DND-41 (cell line): ENCODE data around the gene RNPEPL1.
"Not testable (repeated sequence)": the region's sequence is repeated elsewhere in the genome, so short reads cannot be mapped to it uniquely, and the experiment has no call there.

Experiments used
- ATAC-seq: fragments of 200-7000 bp; cut with Tn5 transposase; 3 replicates; pipeline ENCODE4 v1.9.1; 2021; ENCODE audit warnings: low read depth; ENCODE audit not compliant: insufficient read depth
- DNase-seq: peaks from one replicate; pipeline ENCODE4 v3.0.0-alpha.2; 2020
- H2AFZ ChIP-seq: 2 replicates; pipeline ENCODE4 v1.6.0; 2012; ENCODE audit warnings: low read depth, low read length
- H3K27ac ChIP-seq: 2 replicates; pipeline ENCODE4 v1.5.1; 2012; ENCODE audit warnings: low read length, inconsistent platforms
- H3K27me3 ChIP-seq: fragments of 200-600 bp; sonication (generic); 2 replicates; pipeline ENCODE4 v1.6.0; 2012; ENCODE audit warnings: low read length, mild to moderate bottlenecking, inconsistent platforms; ENCODE audit not compliant: insufficient read depth, poor library complexity
- H3K36me3 ChIP-seq: 2 replicates; pipeline ENCODE4 v1.5.1; 2012; ENCODE audit warnings: low read length, inconsistent platforms; ENCODE audit not compliant: insufficient read depth
- H3K4me1 ChIP-seq: 2 replicates; pipeline ENCODE4 v1.5.1; 2012; ENCODE audit warnings: mild to moderate bottlenecking, low read length; ENCODE audit not compliant: insufficient read depth
- H3K4me2 ChIP-seq: 2 replicates; pipeline ENCODE4 v1.6.0; 2012; ENCODE audit warnings: mild to moderate bottlenecking, moderate library complexity, low read length, inconsistent platforms; ENCODE audit not compliant: insufficient read depth
- H3K4me3 ChIP-seq, 2 experiments: fragments of 200-600 bp in 1 of 2; shearing (Covaris generic) in 1 of 2; 2 replicates each; pipeline ENCODE4 v1.5.1; 2012 to 2016; ENCODE audit warnings: inconsistent platforms in 2 of 2, low read length in 2 of 2, mild to moderate bottlenecking in 2 of 2, low read depth in 1 of 2, moderate library complexity in 1 of 2
- H3K79me2 ChIP-seq: 2 replicates; pipeline ENCODE4 v1.6.0; 2012; ENCODE audit warnings: low read length, inconsistent platforms; ENCODE audit not compliant: insufficient read depth
- H3K9ac ChIP-seq: 2 replicates; pipeline ENCODE4 v1.6.0; 2012; ENCODE audit warnings: low read depth, mild to moderate bottlenecking, inconsistent platforms, low read length, moderate library complexity
- H3K9me3 ChIP-seq: 2 replicates; pipeline ENCODE4 v1.5.1; 2012; ENCODE audit warnings: low read length, moderate library complexity, mild to moderate bottlenecking, inconsistent platforms; ENCODE audit not compliant: insufficient read depth, severe bottlenecking
- H4K20me1 ChIP-seq: 2 replicates; pipeline ENCODE4 v1.6.0; 2012; ENCODE audit warnings: low read length; ENCODE audit not compliant: insufficient read depth
- EZH2 ChIP-seq: IDR thresholded peaks from 3 replicates; pipeline ENCODE4 v1.6.1; 2012; ENCODE audit warnings: borderline replicate concordance, low read depth, mild to moderate bottlenecking, moderate library complexity, low read length, inconsistent platforms; ENCODE audit not compliant: severe bottlenecking
- TF ChIP-seq, protein P1 (sequence below): IDR thresholded peaks from 2 replicates; pipeline ENCODE4 v1.5.1; 2012; ENCODE audit warnings: borderline replicate concordance, low read length, moderate library complexity, mild to moderate bottlenecking; ENCODE audit not compliant: poor library complexity, severe bottlenecking; ENCODE audit errors: extremely low read depth

RNPEPL1 gene

DNA sequence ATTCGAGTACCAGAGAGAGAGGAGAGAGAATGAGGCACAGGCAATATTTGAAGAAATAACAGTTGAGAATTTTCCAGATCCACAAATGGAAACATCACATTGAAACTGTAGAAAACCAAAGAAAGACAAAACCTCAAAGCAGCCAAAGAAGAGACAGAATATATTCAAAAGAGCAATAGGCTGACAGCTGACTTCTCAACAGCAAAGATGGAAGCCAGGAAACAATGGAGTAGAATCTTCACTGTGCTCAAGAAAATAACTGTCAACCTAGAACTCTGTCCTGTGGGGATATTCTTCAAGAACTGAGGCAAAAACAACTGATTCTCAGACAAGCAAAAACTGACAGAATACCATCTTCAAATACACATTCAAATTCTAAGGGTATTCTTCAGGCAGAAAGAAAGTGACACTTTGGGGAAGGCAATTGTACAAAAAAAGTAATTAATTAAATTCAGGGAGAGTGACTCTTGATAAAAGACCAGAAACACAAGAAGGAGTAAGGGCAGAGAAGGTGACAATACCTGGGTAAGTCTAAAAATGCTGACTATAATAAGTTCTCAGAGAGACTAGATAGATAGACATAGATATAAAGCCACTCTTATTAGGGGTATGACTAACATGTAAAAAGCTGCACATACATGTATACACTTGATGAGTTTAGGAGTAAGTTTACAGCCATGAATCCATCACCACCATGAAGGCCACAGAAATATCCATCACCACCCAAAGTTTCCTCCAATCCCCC, 36.1 kb upstream of the RNPEPL1 start:
- Histone ChIP-seq H4K20me1 (no peaks in the 10 kb centered on the region), H3K9me3 (peaks cover 37% of the 10 kb centered on the region)
- ATAC-seq: no peak

DNA sequence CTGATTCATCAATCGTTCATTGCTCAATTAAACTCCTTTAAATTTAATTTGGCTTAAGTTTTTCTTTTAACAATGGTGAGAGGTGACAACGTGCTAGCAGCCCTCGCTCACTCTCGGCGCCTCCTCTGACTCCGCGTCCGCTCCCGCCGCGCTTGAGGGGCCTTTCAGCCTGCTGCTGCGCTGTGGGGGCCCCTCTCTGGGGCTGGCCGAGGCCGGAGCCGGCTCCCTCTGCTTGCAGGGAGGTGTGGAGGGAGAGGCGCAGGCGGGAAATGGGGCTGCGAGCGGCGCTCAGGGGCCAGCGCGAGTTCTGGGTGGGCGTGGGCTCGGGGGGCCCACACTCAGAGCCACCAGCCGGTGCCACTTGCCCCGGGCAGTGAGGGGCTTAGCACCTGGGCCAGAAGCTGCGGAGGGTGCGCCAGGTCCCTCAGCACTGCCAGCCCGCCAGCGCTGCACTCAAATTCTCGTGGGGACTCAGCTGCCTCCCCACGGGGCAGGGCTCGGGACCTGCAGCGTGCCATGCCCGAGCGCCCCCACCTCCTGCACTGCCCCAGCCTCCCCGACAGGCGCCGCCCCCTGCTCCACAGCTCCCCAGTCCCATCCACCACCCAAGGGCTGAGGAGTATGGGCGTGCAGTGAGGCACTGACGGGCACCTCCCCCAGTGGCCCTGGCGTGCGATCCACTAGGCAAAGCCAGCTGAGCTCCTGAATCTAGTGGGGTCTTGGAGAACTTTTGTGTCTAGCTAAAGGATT, 30.1 kb upstream of the RNPEPL1 start:
- no peaks in the 10 kb centered on the region for H3K27me3 ChIP-seq
- peaks cover 54% of the 10 kb centered on the region for H3K36me3 ChIP-seq
- H3K4me1 ChIP-seq: no peaks in the 10 kb centered on the region
- ATAC-seq (no peak), DNase-seq (no peak)
- peaks cover 5% of the 10 kb centered on the region; the same call in 1 of the 2 replicates for H3K79me2 ChIP-seq
- H3K4me2 ChIP-seq: no peak overlapping the region
- TF ChIP-seq, protein P1, sequence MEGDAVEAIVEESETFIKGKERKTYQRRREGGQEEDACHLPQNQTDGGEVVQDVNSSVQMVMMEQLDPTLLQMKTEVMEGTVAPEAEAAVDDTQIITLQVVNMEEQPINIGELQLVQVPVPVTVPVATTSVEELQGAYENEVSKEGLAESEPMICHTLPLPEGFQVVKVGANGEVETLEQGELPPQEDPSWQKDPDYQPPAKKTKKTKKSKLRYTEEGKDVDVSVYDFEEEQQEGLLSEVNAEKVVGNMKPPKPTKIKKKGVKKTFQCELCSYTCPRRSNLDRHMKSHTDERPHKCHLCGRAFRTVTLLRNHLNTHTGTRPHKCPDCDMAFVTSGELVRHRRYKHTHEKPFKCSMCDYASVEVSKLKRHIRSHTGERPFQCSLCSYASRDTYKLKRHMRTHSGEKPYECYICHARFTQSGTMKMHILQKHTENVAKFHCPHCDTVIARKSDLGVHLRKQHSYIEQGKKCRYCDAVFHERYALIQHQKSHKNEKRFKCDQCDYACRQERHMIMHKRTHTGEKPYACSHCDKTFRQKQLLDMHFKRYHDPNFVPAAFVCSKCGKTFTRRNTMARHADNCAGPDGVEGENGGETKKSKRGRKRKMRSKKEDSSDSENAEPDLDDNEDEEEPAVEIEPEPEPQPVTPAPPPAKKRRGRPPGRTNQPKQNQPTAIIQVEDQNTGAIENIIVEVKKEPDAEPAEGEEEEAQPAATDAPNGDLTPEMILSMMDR: no peak
- no peak for TF ChIP-seq EZH2
- H4K20me1 ChIP-seq: no peaks in the 10 kb centered on the region
- no peak overlapping the region for H3K4me3 ChIP-seq
- H2AFZ ChIP-seq: no peak overlapping the region
- H3K9me3 ChIP-seq: peaks cover 4% of the 10 kb centered on the region
- H3K27ac ChIP-seq: no peak overlapping the region
- H3K9ac ChIP-seq: no peak overlapping the region

More for the DNA sequence above, 36.1 kb upstream of the RNPEPL1 start:
- H2AFZ ChIP-seq: no peak overlapping the region
- H3K27me3 ChIP-seq: no peaks in the 10 kb centered on the region
- no peaks in the 10 kb centered on the region for H3K4me1 ChIP-seq
- H3K4me2 ChIP-seq: no peak overlapping the region
- no peak overlapping the region for H3K9ac ChIP-seq
- no peak for DNase-seq
- no peak overlapping the region for H3K27ac ChIP-seq
- peaks cover 64% of the 10 kb centered on the region for H3K36me3 ChIP-seq
- no peak overlapping the region for H3K4me3 ChIP-seq
- TF ChIP-seq, protein P1: no peak
- TF ChIP-seq EZH2: no peak
- H3K79me2 ChIP-seq: no peaks in the 10 kb centered on the region

DNA sequence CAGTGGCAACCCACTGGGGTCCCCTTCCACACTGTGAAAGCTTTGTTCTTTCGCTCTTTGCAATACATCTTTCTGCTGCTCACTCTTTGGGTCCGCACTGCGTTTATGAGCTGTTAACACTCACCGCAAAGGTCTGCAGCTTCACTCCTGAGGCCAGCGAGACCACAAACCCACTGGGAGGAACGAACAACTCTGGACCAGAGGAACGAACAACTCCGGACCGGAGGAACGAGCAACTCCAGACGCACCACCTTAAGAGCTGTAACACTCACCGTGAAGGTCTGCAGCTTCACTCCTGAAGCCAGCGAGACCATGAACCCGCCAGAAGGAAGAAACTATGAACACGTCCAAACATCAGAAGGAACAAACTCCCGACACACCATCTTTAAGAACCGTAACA, 29.2 kb upstream of the RNPEPL1 start:
- DNase-seq, H3K9ac ChIP-seq, H2AFZ ChIP-seq, ATAC-seq, H3K27me3 ChIP-seq, H3K79me2 ChIP-seq, H4K20me1 ChIP-seq, H3K4me2 ChIP-seq, H3K4me3 ChIP-seq, H3K27ac ChIP-seq, H3K9me3 ChIP-seq, H3K4me1 ChIP-seq: not testable (repeated sequence)
- peaks cover 48% of the 10 kb centered on the region for H3K36me3 ChIP-seq

DNA sequence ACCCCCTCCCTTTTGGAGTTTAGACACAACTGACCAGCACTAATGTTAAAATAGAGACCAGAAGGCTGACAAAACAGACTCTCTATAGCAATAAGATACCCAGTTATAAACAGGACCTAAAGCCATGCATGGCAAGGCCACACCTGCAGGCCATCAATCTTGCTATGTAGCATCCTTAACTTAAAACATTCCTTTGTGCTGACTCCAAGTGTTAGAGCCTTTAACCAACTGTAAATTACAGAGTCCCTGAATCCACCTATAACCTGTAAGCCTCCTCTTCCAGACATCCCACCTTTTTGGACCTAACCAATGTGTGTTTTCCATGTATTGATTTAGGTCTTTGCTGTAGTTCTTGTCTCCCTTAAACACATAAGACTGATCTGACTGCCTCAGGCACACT, 28.4 kb upstream of the RNPEPL1 start:
- no peaks in the 10 kb centered on the region for H3K4me1 ChIP-seq
- no peaks in the 10 kb centered on the region for H3K27me3 ChIP-seq
- H3K36me3 ChIP-seq: peaks cover 41% of the 10 kb centered on the region
- H4K20me1 ChIP-seq: no peaks in the 10 kb centered on the region
- no peak for DNase-seq
- H3K4me3 ChIP-seq: no peak overlapping the region
- peaks cover 5% of the 10 kb centered on the region; the same call in 1 of the 2 replicates for H3K79me2 ChIP-seq
- ATAC-seq: no peak
- H2AFZ ChIP-seq: no peak overlapping the region
- H3K9ac ChIP-seq: no peak overlapping the region
- H3K9me3 ChIP-seq: no peaks in the 10 kb centered on the region
- TF ChIP-seq EZH2: no peak
- TF ChIP-seq, protein P1: no peak
- no peak overlapping the region for H3K4me2 ChIP-seq
- H3K27ac ChIP-seq: no peak overlapping the region
